ENCODE measurements around the gene PSMD14. TPM values are rescaled to one million over a fixed set of nuclear protein-coding genes. Genes with fewer than 3 reads are reported as not detected.
A peak's percentile ranks its signal among the peaks of the same experiment; 100 is the strongest.

The PSMD14 gene
- polyA plus RNA-seq, 1 experiment, result 95.3 TPM

- Histone ChIP-seq H3K27me3 (ENCODE audit: control insufficient read depth, insufficient read depth, low read length) (peaks cover 96% of the 10 kb centered on the region), H3K4me3 (ENCODE audit: low read depth, low read length) (no peak overlapping the region), H3K9me3 (ENCODE audit: control insufficient read depth, insufficient read depth, low read length) (peaks cover 13% of the 10 kb centered on the region; the same call in 1 of the 2 replicates), H3K27ac (ENCODE audit: low read depth, low read length) (no peak overlapping the region)
- ChIA-PET POLR2A (interaction anchor here (0.6 to 0.7 kb wide), 2 partner anchors 551 to 1121 kb away, joined by 5 to 6 read pairs; no protein-coding TSS in a partner anchor), CTCF (no interaction called here)
- no peak for DNase-seq (ENCODE audit: low read depth, low spot score)
- TF ChIP-seq CTCF (IDR thresholded peaks at IDR 0.05; ENCODE audit: low read depth, low read length), result no peak
These were observed 112.3 kb downstream of the PSMD14 start for GRCh38 chr2:161420406-161421074.

GRCh38 chr2:161421686-161422085 lies 113.5 kb downstream of the PSMD14 start:
- Histone ChIP-seq H3K27ac (ENCODE audit: low read depth, low read length) (no peak overlapping the region), H3K9me3 (ENCODE audit: control insufficient read depth, insufficient read depth, low read length) (peaks cover 12% of the 10 kb centered on the region; the same call in 1 of the 2 replicates), H3K4me3 (ENCODE audit: low read depth, low read length) (no peak overlapping the region), H3K27me3 (ENCODE audit: control insufficient read depth, insufficient read depth, low read length) (peaks cover 96% of the 10 kb centered on the region)
- no peak for TF ChIP-seq CTCF (IDR thresholded peaks at IDR 0.05; ENCODE audit: low read depth, low read length)
- DNase-seq (ENCODE audit: low read depth, low spot score), result no peak
- ChIA-PET POLR2A (no interaction called here), CTCF (no interaction called here)

- Histone ChIP-seq H3K9me3 (ENCODE audit: control insufficient read depth, insufficient read depth, low read length) (peaks cover 10% of the 10 kb centered on the region; the same call in 1 of the 2 replicates), H3K4me3 (ENCODE audit: low read depth, low read length) (no peak overlapping the region), H3K27me3 (ENCODE audit: control insufficient read depth, insufficient read depth, low read length) (peaks cover 92% of the 10 kb centered on the region), H3K27ac (ENCODE audit: low read depth, low read length) (no peak overlapping the region)
- ChIA-PET CTCF (no interaction called here), POLR2A (no interaction called here)
- TF ChIP-seq CTCF (IDR thresholded peaks at IDR 0.05; ENCODE audit: low read depth, low read length), result no peak
- DNase-seq (ENCODE audit: low read depth, low spot score), result no peak
These were observed 114.7 kb downstream of the PSMD14 start for GRCh38 chr2:161422816-161423403.

GRCh38 chr2:161423421-161424393 lies 115.5 kb downstream of the PSMD14 start:
- Histone ChIP-seq H3K9me3 (ENCODE audit: control insufficient read depth, insufficient read depth, low read length) (peaks cover 15% of the 10 kb centered on the region; the same call in 1 of the 2 replicates), H3K27ac (ENCODE audit: low read depth, low read length) (no peak overlapping the region), H3K27me3 (ENCODE audit: control insufficient read depth, insufficient read depth, low read length) (peaks cover 93% of the 10 kb centered on the region), H3K4me3 (ENCODE audit: low read depth, low read length) (peak overlapping the region; percentile 17; the same call in 1 of the 2 replicates)
- no peak for DNase-seq (ENCODE audit: low read depth, low spot score)
- CTCF ChIA-PET, result no interaction called here
- POLR2A ChIA-PET, result no interaction called here
- TF ChIP-seq CTCF (IDR thresholded peaks at IDR 0.05; ENCODE audit: low read depth, low read length), result no peak

Measured in AG04450 (cell line).